Stimulated activated CD4-positive, alpha-beta T cell treated with anti-CD3 and anti-CD28 coated beads, Interleukin-12 subunit alpha, Interleukin-12 subunit beta, amount 100 ng/mL, for 4 hours (primary cell): ENCODE measurements around the gene PCDHA4.
"Not testable (repeated sequence)": the region's sequence is repeated elsewhere in the genome, so short reads cannot be mapped to it uniquely, and the experiment has no call there.

Experiments used
- DNase-seq: peaks from one replicate; pipeline ENCODE4 v3.0.0-alpha.2; 2020

PCDHA4 gene

DNA sequence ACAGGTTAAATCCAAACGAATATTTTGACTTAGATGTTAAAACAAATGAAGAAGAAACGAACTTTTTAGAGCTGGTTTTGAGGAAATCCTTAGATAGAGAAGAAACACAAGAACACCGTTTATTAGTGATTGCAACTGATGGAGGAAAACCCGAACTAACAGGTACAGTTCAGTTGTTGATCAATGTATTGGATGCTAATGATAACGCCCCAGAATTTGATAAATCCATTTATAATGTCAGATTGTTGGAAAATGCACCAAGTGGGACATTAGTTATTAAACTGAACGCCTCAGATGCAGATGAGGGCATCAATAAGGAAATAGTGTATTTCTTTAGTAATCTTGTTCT, 15.4 kb downstream of the PCDHA4 start:
- DNase-seq = no peak

DNA sequence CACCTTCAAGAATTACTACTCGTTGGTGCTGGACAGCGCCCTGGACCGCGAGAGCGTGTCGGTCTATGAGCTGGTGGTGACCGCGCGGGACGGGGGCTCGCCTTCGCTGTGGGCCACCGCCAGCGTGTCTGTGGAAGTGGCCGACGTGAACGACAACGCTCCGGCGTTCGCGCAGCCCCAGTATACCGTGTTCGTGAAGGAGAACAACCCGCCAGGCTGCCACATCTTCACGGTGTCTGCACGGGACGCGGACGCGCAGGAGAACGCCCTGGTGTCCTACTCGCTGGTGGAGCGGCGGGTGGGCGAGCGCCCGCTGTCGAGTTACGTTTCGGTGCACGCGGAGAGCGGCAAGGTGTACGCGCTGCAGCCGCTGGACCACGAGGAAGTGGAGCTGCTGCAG, 16.1 kb downstream of the PCDHA4 start:
- not testable (repeated sequence) for DNase-seq

DNA sequence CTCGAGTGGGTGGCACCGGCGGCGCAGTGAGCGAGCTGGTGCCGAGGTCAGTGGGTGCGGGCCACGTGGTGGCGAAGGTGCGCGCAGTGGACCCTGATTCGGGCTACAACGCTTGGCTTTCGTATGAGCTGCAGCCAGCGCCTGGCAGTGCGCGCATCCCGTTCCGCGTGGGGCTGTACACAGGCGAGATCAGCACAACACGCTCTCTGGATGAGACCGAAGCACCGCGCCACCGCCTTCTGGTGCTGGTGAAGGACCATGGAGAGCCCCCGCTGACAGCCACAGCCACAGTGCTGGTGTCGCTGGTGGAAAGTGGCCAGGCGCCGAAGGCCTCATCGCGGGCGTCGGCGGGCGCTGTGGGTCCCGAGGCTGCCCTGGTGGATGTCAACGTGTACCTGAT, 16.6 kb downstream of the PCDHA4 start:
- DNase-seq = no peak

DNA sequence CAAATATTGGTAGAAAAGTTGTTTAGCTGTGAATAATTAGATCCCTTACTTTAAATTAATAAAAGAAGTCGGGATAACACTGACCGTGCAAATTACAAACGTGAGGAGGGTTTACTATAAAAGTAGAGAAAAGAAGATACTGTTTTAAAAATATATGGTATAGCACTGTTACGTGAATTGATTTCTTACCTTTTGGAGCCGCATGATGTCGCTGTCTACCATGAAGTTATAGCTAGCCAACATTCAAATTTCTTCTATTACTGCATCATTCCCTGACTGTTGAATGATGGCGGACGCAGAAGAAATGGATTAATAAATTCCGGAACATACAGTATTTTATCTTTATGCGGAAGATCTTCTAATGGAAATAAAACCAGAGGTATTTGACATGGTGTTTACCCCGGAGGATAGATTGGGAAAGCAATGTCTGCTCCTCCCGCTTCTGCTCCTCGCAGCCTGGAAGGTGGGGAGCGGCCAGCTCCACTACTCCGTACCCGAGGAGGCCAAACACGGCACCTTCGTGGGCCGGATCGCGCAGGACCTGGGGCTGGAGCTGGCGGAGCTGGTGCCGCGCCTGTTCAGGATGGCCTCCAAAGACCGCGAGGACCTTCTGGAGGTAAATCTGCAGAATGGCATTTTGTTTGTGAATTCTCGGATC, 21.0 kb downstream of the PCDHA4 start, which contains the start of gene PCDHA6:
PCDHA6 (plus strand) TSS at position 257 of the 658 bp plus-strand sequence; CDS start at position 389, 132 bp downstream.
- DNase-seq = no peak

DNA sequence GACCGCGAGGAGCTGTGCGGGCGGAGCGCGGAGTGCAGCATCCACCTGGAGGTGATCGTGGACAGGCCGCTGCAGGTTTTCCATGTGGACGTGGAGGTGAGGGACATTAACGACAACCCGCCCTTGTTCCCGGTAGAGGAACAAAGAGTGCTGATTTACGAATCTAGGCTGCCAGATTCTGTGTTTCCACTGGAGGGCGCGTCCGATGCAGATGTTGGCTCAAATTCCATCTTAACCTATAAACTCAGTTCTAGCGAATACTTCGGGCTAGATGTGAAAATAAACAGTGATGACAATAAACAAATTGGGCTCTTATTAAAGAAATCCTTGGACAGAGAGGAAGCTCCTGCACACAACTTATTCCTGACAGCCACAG, 21.5 kb downstream of the PCDHA4 start:
- no peak for DNase-seq

DNA sequence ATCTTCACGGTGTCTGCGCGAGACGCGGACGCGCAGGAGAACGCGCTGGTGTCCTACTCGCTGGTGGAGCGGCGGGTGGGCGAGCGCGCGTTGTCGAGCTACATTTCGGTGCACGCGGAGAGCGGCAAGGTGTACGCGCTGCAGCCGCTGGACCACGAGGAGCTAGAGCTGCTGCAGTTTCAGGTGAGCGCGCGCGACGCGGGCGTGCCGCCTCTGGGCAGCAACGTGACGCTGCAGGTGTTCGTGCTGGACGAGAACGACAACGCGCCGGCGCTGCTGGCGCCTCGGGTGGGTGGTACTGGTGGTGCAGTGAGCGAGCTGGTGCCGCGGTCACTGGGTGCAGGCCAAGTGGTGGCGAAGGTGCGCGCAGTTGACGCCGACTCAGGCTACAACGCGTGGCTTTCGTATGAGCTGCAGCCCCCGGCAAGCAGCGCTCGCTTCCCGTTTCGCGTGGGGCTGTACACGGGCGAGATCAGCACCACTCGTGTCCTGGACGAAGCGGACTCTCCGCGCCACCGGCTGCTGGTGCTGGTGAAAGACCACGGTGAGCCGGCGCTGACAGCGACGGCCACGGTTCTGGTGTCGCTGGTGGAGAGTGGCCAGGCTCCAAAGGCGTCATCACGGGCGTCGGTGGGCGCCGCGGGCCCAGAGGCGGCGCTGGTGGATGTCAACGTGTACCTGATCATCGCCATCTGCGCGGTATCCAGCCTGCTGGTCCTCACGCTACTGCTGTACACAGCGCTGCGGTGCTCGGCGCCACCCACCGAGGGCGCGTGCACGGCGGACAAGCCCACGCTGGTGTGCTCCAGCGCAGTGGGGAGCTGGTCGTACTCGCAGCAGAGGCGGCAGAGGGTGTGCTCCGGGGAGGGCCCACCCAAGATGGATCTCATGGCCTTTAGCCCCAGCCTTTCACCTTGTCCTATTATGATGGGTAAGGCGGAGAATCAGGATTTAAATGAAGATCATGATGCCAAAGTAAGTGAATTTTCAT, 22.9 kb downstream of the PCDHA4 start:
- not testable (repeated sequence) for DNase-seq

DNA sequence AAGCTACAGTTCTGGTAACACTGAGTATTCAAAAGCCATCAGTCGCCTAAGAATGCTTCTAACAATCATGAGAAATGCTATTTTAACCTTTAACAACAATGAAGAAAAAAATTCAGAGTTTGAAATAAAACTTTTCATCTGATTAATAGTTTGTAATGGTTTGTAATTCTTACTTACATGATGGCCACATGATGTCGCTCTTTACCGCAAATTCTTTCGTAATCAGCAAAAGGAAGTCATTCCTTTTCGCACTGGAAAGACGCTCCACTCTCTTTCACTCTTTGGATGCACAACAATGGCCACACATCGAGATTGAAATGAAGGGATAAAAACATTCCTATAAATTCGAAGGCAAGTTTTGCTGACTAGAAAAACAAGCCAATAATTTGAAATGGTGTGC, 27.1 kb downstream of the PCDHA4 start, which contains the start of gene PCDHA7:
PCDHA7 (plus strand) TSS at position 277 of the 400 bp plus-strand sequence; CDS start at position 392, 115 bp downstream.
- DNase-seq = no peak

DNA sequence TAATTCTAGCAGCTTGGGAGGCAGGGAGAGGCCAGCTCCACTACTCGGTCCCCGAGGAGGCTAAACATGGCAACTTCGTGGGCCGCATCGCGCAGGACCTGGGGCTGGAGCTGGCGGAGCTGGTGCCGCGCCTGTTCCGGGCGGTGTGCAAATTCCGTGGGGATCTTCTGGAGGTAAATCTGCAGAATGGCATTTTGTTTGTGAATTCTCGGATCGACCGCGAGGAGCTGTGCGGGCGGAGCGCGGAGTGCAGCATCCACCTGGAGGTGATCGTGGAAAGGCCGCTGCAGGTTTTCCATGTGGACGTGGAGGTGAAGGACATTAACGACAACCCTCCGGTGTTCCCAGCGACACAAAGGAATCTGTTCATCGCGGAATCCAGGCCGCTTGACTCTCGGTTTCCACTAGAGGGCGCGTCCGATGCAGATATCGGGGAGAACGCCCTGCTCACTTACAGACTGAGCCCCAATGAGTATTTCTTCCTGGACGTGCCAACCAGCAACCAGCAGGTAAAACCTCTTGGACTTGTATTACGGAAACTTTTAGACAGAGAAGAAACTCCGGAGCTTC, 27.7 kb downstream of the PCDHA4 start:
- DNase-seq = not testable (repeated sequence)

DNA sequence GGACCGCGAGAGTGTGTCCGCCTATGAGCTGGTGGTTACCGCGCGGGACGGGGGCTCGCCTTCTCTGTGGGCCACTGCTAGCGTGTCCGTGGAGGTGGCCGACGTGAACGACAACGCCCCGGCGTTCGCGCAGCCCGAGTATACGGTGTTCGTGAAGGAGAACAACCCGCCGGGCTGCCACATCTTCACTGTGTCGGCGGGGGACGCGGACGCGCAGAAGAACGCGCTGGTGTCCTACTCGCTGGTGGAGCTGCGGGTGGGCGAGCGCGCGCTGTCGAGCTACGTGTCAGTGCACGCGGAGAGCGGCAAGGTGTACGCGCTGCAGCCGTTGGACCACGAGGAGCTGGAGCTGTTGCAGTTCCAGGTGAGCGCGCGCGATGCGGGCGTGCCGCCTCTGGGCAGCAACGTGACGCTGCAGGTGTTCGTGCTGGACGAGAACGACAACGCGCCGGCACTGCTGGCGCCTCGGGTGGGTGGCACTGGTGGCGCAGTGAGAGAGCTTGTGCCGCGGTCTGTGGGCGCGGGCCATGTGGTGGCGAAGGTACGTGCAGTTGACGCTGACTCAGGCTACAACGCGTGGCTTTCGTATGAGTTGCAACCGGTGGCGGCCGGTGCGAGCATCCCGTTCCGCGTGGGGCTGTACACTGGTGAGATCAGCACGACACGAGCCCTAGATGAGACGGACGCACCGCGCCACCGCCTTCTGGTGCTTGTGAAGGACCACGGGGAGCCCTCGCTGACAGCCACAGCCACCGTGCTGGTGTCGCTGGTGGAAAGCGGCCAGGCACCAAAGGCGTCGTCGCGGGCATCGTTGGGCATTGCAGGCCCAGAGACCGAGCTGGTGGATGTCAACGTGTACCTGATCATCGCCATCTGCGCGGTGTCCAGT, 29.0 kb downstream of the PCDHA4 start:
- DNase-seq = no peak

DNA sequence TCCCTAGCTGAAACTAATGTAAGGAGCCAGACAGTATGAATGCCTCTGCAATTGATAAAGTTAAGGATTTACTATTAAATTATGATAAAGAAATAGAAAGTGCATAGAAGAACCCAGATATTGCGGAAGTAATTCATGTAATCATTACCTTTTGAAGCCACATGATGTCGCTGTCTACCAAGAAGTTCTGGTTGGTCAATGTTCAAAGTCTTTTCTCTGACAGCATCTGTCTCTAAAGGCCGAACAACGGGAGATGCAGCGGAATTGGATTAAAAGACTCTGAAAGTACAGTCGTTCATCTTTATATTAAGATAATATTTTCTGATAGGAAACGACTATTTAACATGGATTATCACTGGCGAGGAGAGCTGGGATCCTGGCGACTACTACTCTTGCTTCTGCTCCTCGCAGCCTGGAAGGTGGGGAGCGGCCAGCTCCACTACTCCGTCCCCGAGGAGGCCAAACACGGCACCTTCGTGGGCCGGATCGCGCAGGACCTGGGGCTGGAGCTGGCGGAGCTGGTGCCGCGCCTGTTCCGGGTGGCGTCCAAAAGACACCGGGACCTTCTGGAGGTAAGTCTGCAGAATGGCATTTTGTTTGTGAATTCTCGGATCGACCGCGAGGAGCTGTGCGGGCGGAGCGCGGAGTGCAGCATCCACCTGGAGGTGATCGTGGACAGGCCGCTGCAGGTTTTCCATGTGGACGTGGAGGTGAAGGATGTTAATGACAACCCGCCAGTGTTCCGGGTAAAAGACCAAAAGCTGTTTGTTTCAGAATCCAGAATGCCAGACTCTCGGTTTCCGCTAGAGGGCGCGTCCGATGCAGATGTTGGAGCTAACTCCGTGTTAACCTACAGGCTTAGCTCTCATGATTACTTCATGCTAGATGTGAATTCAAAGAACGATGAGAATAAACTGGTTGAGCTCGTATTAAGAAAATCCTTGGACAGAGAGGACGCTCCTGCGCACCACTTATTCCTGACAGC, 34.4 kb downstream of the PCDHA4 start, which contains the start of gene PCDHA8:
PCDHA8 (plus strand) TSS at position 210 of the 985 bp plus-strand sequence; CDS start at position 345, 135 bp downstream.
- DNase-seq = no peak

DNA sequence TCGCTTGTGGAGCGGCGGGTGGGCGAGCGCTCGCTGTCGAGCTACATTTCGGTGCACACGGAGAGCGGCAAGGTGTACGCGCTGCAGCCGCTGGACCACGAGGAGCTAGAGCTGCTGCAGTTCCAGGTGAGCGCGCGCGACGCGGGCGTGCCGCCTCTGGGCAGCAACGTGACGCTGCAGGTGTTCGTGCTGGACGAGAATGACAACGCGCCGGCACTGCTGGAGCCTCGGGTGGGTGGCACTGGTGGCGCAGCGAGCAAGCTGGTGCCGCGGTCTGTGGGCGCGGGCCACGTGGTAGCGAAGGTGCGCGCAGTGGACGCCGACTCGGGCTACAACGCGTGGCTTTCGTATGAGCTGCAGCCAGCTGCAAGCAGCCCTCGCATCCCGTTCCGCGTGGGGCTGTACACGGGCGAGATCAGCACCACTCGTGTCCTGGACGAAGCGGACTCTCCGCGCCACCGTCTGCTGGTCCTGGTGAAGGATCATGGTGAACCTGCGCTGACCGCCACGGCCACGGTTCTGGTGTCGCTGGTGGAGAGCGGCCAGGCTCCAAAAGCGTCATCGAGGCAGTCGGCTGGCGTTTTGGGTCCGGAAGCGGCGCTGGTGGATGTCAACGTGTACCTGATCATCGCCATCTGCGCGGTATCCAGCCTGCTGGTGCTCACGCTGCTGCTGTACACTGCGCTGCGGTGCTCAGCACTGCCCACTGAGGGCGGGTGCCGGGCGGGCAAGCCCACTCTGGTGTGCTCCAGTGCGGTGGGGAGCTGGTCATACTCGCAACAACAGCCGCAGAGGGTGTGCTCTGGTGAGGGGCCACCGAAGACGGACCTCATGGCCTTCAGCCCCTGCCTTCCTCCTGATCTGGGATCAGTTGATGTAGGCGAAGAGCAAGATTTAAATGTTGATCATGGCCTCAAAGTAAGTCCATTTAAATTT, 36.2 kb downstream of the PCDHA4 start:
- no peak for DNase-seq

DNA sequence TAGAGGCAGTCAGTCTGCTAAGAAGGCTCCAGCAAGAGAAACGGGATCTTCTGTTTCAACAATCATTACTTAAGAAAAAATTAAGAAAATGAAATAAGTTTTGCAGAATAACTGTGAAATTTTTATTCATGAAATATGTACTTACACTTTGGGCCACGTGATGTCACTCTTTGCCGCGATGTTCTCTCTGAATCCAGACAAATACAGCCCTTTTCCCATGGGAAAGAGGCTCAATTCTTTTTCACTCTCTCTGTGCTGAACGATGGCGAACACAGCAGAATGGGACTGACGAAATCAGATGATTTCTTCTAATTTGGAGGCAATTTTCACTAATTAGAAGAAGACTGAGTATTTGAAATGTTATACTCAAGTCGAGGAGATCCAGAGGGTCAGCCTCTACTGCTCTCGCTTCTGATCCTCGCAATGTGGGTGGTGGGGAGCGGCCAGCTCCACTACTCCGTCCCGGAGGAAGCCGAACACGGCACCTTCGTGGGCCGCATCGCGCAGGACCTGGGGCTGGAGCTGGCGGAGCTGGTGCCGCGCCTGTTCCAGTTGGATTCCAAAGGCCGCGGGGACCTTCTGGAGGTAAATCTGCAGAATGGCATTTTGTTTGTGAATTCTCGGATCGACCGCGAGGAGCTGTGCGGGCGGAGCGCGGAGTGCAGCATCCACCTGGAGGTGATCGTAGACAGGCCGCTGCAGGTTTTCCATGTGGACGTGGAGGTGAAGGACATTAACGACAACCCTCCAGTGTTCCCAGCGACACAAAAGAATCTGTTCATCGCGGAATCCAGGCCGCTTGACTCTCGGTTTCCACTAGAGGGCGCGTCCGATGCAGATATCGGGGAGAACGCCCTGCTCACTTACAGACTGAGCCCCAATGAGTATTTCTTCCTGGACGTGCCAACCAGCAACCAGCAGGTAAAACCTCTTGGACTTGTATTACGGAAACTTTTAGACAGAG, 41.6 kb downstream of the PCDHA4 start, which contains the start of gene PCDHA9:
PCDHA9 (plus strand) TSS at position 244 of the 964 bp plus-strand sequence; CDS start at position 358, 114 bp downstream.
- DNase-seq = not testable (repeated sequence)

DNA sequence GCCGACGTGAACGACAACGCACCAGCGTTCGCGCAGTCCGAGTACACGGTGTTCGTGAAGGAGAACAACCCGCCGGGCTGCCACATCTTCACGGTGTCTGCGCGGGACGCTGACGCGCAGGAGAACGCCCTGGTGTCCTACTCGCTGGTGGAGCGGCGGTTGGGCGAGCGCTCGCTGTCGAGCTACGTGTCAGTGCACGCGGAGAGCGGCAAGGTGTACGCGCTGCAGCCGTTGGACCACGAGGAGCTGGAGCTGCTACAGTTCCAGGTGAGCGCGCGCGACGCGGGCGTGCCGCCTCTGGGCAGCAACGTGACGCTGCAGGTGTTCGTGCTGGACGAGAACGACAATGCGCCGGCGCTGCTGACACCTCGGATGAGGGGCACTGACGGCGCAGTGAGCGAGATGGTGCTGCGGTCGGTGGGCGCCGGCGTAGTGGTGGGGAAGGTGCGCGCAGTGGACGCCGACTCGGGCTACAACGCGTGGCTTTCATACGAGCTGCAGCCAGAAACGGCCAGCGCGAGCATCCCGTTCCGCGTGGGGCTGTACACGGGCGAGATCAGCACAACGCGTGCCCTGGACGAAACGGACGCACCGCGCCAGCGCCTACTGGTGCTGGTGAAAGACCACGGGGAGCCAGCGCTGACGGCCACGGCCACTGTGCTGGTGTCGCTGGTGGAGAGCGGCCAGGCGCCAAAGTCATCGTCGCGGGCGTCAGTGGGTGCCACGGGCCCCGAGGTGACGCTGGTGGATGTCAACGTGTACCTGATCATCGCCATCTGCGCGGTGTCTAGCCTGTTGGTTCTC, 43.2 kb downstream of the PCDHA4 start:
- DNase-seq = not testable (repeated sequence)

DNA sequence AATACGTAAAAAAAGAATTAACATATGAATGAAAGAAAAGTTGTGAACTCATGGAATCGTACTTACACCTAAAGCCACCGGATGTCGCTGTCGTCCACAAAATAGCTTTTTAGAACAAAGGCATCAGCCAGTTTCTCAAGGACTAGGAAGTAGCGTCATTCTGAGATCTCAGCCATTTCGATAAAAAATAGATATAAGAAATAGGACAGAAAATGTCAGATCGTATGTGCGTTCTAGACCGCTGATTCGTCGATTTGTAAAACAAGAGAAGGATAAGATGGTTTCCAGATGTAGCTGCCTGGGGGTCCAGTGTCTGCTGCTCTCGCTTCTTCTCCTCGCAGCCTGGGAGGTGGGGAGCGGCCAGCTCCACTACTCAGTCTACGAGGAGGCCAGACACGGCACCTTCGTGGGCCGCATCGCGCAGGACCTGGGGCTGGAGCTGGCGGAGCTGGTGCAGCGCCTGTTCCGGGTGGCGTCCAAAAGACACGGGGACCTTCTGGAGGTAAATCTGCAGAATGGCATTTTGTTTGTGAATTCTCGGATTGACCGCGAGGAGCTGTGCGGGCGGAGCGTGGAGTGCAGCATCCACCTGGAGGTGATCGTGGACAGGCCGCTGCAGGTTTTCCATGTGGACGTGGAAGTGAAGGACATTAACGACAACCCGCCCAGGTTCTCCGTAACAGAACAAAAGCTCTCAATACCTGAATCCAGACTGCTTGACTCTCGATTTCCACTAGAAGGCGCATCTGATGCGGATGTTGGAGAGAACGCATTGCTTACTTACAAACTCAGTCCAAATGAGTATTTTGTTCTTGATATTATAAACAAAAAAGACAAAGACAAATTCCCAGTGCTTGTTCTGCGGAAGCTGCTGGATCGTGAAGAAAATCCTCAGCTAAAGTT, 49.2 kb downstream of the PCDHA4 start, which contains the start of gene PCDHA10:
PCDHA10 (plus strand) TSS at position 126 of the 903 bp plus-strand sequence; CDS start at position 278, 152 bp downstream.
- DNase-seq = no peak

DNA sequence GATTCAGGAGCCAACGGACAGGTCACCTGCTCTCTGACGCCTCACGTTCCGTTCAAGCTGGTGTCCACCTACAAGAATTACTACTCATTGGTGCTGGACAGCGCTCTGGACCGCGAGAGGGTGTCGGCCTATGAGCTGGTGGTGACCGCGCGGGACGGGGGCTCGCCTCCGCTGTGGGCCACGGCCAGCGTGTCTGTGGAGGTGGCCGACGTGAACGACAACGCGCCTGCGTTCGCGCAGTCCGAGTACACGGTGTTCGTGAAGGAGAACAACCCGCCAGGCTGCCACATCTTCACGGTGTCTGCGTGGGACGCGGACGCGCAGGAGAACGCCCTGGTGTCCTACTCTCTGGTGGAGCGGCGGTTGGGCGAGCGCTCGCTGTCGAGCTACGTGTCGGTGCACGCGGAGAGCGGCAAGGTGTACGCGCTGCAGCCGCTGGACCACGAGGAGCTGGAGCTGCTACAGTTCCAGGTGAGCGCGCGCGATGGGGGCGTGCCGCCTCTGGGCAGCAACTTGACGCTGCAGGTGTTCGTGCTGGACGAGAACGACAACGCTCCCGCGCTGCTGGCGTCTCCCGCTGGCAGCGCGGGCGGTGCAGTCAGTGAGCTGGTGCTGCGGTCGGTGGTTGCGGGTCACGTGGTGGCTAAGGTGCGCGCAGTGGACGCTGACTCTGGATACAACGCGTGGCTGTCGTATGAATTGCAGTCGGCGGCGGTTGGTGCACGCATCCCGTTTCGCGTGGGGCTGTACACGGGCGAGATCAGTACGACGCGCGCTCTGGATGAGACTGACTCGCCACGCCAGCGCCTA, 50.5 kb downstream of the PCDHA4 start:
- DNase-seq = no peak

DNA sequence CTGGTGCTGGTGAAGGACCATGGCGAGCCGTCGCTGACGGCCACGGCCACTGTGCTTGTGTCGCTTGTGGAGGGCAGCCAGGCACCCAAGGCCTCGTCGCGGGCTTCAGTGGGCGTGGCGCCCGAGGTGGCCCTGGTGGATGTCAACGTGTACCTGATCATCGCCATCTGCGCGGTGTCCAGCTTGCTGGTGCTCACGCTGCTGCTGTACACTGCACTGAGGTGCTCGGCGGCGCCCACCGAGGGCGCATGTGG, 51.0 kb downstream of the PCDHA4 start:
- no peak for DNase-seq
